ENCODE data around the gene DIP2C.
"Not testable (repeated sequence)": the region's sequence is repeated elsewhere in the genome, so short reads cannot be mapped to it uniquely, and the experiment has no call there.

The DIP2C gene

DNA sequence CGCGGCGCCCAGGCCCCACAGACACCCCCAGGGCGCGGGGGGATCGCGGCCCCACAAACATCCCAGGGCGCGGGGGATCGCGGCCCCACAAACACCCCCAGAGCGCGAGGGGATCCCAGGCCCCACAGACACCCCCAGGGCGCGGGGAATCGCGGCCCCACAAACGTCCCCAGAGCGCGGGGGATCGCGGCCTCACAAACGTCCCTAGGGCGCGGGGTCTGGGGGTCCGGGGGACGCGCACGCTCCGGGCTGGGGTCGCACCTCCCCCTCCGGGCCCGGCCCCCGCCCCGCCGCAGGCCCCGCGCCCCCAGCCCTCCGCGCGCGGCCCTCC, 382 bp downstream of the DIP2C start:
- no peak for ATAC-seq (replicated peaks)
- H3K4me3 Mint-ChIP-seq, result no peak overlapping the region

DNA sequence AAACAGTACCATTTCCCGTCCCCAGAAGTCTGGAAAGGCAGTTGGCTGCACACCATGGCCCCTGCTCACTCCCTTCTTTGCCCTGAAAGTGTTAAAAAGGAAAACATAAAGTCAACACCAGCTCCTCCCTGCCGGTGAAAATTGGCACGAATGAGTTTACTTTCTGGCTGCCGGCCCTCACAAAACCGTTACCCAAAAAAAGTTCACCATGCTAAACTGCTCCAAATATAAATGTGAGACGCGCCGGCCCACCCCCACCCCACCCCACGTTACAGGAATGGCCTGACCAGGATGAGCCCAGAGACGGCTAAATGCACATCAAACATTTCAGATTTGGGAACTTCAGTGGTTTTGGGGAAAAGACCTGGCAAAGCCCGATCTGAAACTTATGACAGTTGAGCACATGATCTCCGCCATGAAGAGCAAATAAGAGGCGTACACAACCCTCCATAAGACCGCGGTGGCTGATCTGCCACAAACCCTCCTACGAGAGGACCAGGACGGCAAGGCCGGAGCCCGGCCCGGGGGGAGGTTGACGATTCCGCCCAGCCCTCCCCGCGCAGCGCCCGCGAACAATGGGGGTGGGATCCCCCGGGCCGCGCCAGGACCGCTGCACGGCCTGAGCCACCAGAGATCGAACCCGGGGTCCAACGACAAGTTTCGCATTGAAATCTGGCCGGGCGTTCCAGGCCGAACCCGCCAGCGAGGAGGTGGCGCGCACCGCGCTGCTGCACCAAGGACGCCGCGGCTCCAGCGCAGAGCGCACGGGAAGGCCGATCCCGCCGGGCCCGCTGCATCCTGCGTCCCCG, 952 bp downstream of the DIP2C start:
- H3K4me3 Mint-ChIP-seq, result no peak overlapping the region

More for the DNA sequence above, 382 bp downstream of the DIP2C start:
- Mint-ChIP-seq H3K27ac (no peak overlapping the region), H3K4me1 (peaks cover 3 to 9% of the 10 kb centered on the region in 2 donors), H3K36me3 (peaks cover 0 to 3% of the 10 kb centered on the region in 2 donors), H3K27me3 (peaks cover 51 to 57% of the 10 kb centered on the region in 2 donors), H3K9me3 (peaks cover 0 to 8% of the 10 kb centered on the region in 2 donors)
- DNase-seq, result no peak

DNA sequence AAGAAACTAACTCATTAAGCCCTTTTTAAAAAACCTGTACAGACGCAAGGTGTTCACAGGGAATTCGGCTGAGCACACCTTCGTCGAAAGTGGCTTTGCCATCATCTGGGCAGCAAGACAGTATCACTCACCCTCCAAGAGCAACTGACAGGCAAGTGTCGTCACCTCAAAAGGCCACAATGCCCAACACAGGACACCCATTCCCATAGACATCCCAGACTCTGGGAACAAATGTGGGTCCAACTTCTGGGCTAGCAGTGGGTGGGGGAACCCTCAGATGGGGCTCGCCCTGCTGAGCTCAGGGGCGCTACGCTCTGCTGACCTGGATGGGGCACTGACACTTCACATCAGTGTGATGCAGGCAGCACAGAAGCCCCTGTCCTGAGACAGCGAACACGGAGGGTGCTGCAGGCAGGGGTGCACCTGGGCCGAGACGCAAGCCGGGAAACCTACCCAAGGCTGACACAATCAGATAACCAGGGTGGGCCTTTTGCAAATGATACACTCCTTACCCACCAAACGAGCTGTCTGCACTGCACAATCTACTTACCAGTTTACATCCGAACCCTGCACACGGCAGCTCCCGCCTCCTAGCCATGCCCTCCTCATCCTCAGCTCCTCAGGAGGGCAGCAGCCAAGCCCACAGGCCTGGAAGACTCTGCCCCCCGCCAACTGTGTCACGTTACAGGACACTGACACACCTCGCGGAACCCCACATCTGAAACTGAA, 1.7 kb downstream of the DIP2C start:
- H3K27me3 Mint-ChIP-seq, result peaks cover 47 to 62% of the 10 kb centered on the region in 2 donors
- H3K9me3 Mint-ChIP-seq, result peaks cover 0 to 8% of the 10 kb centered on the region in 2 donors
- ATAC-seq (replicated peaks) (no peak), DNase-seq (no peak)
- H3K27ac Mint-ChIP-seq, result no peak overlapping the region
- H3K4me1 Mint-ChIP-seq, result peaks cover 3 to 9% of the 10 kb centered on the region in 2 donors
- H3K36me3 Mint-ChIP-seq, result peaks cover 0 to 3% of the 10 kb centered on the region in 2 donors
- H3K4me3 Mint-ChIP-seq, result no peak overlapping the region

More for the DNA sequence above, 952 bp downstream of the DIP2C start:
- ATAC-seq (replicated peaks), result no peak
- peaks cover 0 to 8% of the 10 kb centered on the region in 2 donors for H3K9me3 Mint-ChIP-seq
- peaks cover 3 to 9% of the 10 kb centered on the region in 2 donors for H3K4me1 Mint-ChIP-seq
- DNase-seq, result no peak
- H3K36me3 Mint-ChIP-seq, result peaks cover 0 to 3% of the 10 kb centered on the region in 2 donors
- H3K27ac Mint-ChIP-seq, result no peak overlapping the region
- H3K27me3 Mint-ChIP-seq, result peaks cover 51 to 57% of the 10 kb centered on the region in 2 donors

DNA sequence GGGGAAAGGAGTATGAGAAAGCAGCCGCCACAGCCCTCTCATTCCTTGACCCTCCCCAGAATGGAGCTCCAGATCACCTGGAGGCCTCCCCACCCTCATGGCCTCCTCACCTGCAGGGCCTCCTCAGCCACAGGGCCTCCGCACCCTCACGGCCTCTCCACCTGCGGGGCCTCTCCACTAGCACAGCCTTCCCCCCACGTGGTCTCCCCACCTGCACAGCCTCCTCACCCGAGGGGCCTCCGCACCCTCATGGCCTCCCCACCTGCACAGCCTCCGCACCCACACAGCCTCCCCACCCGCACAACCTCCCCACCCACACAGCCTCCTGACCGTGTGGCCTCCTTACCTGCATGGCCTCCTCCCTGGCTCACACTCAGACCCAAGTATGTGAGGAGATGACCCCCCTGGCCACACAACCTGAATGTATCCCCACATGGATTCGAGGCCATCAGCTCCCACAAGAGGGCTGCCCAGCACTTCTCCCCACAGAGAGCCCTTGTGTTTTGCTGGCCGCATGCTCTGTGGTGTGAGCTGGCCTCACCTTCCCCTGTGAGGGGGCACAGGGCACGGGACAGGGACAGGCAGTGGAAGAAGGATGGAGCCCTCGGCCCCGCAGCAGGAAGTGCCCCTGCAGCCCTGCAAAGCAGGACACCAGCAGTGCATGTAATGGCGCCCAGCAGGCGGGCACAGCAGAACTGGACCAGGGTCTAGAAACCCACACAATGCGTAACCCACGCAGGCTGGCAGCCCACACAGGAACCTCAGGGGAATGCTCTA, 3.1 kb downstream of the DIP2C start:
- Mint-ChIP-seq H3K9me3 (peaks cover 0 to 8% of the 10 kb centered on the region in 2 donors), H3K27ac (no peak overlapping the region), H3K4me3 (no peak overlapping the region), H3K4me1 (peaks cover 3 to 9% of the 10 kb centered on the region in 2 donors), H3K36me3 (peaks cover 0 to 3% of the 10 kb centered on the region in 2 donors), H3K27me3 (peaks cover 38 to 49% of the 10 kb centered on the region in 2 donors)
- DNase-seq (no peak), ATAC-seq (replicated peaks) (no peak)

DNA sequence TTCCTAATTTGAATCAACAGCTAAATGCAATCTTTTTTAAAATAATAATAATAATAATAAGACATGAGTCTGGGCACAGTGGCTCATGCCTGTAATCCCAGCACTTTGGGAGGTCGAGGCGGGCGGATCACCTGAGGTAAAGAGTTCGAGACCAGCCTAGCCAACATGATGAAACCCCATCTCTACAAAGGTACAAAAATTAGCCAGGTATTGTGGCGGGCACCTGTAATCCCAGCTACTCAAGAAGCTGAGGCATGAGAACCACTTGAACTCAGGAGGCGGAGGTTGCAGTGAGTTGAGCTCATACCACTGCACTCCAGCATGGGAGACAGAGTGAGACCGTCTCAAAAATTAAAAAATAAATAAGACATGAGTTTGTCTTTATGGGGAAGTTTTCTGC, 3.9 kb downstream of the DIP2C start:
- DNase-seq, result no peak

DNA sequence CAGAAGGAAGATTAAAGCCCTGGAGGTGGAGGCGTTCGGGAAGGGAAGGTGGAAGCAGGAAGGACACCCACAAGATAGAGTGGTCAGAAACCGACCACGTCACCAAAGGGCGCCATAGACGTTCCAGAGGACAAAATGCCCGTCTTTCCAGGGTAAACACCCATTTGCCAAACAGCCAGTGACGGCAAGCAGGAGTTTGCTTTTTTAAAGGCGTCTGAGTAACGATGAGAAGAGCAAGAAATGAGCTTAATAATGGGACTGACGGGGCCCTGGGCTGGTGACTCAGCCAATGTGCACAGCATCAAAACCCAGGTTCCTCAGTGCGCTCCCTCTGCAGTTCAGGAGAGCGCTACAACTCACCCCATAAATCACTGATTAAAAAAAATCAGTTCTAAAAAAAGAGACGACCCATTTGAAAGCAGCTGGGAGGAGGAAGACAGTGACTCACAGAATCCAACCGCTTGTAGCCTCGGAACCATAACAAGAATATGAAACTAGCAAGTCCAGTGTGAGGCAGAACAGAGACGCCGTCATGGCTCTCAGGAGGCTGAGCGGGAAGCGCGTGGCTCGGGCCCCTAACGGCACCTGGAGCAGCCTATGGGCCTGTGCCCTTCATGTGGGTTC, 5.9 kb downstream of the DIP2C start:
- H3K4me1 Mint-ChIP-seq, result no peaks in the 10 kb centered on the region
- H3K4me3 Mint-ChIP-seq, result no peak overlapping the region
- peaks cover 0 to 7% of the 10 kb centered on the region in 2 donors for H3K9me3 Mint-ChIP-seq
- no peak overlapping the region for H3K27ac Mint-ChIP-seq
- no peak for DNase-seq
- peaks cover 0 to 3% of the 10 kb centered on the region in 2 donors for H3K36me3 Mint-ChIP-seq
- H3K27me3 Mint-ChIP-seq, result peaks cover 27 to 32% of the 10 kb centered on the region in 2 donors
- ATAC-seq (replicated peaks), result no peak

More for the DNA sequence above, 3.9 kb downstream of the DIP2C start:
- Mint-ChIP-seq H3K27ac (no peak overlapping the region), H3K27me3 (peaks cover 31 to 42% of the 10 kb centered on the region in 2 donors), H3K36me3 (peaks cover 0 to 3% of the 10 kb centered on the region in 2 donors), H3K4me3 (no peak overlapping the region), H3K9me3 (peaks cover 0 to 7% of the 10 kb centered on the region in 2 donors), H3K4me1 (peaks cover 3 to 7% of the 10 kb centered on the region in 2 donors)
- ATAC-seq (replicated peaks), result no peak

DNA sequence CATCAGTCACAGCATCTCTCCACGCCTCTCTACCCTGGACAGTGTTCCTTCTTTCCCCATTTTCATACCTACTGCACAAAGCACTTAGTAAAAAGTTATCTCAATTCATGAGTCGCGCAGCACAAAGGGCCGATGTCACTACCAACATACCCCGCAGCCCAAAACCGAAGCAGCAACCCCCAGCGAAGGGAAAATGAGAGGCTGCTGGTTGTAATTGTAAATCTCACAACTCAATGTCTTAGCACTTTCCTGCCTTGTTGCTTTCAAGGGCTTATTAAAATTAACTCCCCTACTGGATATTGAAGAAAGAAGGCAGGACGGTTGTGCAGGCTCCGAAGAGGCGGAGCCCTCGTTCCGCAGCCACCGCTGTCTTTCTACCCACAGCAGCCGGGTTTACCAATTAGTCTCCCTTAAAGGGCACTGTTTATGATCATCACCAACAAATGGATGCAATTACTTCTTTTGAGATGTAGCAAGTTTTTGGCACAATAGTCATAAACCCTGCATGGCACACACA, 6.5 kb downstream of the DIP2C start:
- H3K9me3 Mint-ChIP-seq, result peaks cover 0 to 7% of the 10 kb centered on the region in 2 donors
- H3K27ac Mint-ChIP-seq, result no peak overlapping the region
- DNase-seq, result no peak
- peaks cover 21 to 26% of the 10 kb centered on the region in 2 donors for H3K27me3 Mint-ChIP-seq
- H3K4me1 Mint-ChIP-seq, result peaks cover 0 to under 1% of the 10 kb centered on the region in 2 donors
- peaks cover 0 to 3% of the 10 kb centered on the region in 2 donors for H3K36me3 Mint-ChIP-seq
- H3K4me3 Mint-ChIP-seq, result no peak overlapping the region
- ATAC-seq (replicated peaks), result no peak

DNA sequence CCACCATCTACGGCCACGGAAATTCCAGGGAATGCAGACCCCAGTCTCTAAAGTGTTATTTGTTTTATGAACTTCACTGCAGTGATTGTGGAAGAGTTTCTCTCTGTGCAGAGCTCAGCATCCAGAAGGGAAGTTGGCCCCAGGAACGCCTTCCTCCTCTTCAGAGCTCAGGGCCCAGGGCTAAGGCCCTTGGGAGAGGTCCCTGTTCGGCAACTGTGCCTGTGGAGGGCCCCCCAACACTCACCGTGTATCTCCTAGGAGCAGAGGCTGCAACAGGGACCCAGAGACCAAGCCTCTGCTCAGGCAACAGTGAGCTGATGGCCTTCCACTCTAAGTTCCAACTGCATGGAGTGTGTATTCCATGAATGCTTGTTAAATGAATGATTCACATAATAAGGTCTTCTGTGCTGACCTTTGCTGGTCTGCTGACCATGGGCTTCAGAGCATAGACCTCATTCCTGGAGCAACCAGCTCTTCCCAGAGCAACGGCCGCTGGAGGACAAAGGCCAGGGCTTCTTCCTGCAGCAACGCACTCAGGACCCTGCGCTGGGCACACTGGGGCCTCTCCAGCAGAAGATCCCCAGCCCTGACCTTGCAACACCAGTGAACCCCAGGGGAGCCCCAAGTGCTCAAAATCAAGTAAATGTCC, 7.7 kb downstream of the DIP2C start:
- DNase-seq, result no peak
- H3K4me1 Mint-ChIP-seq, result peaks cover 0 to 2% of the 10 kb centered on the region in 2 donors
- no peak for ATAC-seq (replicated peaks)
- peaks cover 0 to 7% of the 10 kb centered on the region in 2 donors for H3K9me3 Mint-ChIP-seq
- H3K4me3 Mint-ChIP-seq, result no peak overlapping the region
- peaks cover 0 to 3% of the 10 kb centered on the region in 2 donors for H3K36me3 Mint-ChIP-seq
- H3K27me3 Mint-ChIP-seq, result peaks cover 11 to 16% of the 10 kb centered on the region in 2 donors
- no peak overlapping the region for H3K27ac Mint-ChIP-seq

DNA sequence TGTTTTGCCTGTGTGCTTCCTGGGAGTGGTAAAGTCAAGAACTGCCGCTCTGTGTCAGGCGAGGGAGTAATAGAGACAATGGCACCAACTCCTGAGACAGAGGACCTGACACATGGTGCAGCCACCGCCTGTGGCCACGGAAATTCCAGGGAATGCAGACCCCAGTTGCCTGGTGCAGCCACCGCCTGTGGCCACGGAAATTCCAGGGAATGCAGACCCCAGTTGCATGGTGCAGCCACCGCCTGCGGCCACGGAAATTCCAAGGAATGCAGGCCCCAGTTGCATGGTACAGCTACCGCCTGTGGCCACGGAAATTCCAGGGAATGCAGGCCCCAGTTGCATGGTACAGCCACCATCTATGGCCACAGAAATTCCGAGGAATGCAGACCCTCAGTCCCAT, 8.7 kb downstream of the DIP2C start:
- H3K4me1 Mint-ChIP-seq, result peaks cover 0 to 4% of the 10 kb centered on the region in 2 donors
- H3K27ac Mint-ChIP-seq, result no peak overlapping the region
- DNase-seq (no peak), ATAC-seq (replicated peaks) (no peak)
- H3K36me3 Mint-ChIP-seq, result no peaks in the 10 kb centered on the region
- H3K27me3 Mint-ChIP-seq, result peaks cover 5 to 8% of the 10 kb centered on the region in 2 donors
- no peak overlapping the region for H3K4me3 Mint-ChIP-seq
- peaks cover 0 to 2% of the 10 kb centered on the region in 2 donors for H3K9me3 Mint-ChIP-seq

DNA sequence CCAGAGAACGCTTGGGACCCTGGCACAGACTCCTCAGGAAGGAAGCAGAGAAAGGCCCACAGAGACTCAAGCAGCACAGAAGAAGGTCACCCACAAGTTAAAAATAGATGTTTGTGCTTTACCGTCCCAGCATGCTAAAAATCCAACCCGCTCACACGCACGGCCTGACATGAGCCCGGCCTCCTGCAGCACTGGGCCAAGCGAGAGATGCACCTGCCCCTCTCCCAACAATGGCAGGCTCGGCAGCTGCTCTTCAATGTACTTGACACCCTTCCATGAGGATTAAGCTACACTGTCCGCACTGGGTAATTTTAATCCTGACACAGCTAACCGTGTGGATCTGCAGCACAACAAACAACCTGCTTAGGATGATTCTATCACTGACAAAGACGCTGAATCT, 9.3 kb downstream of the DIP2C start:
- peaks cover 5 to 8% of the 10 kb centered on the region in 2 donors for H3K27me3 Mint-ChIP-seq
- peaks cover 0 to under 1% of the 10 kb centered on the region in 2 donors for H3K9me3 Mint-ChIP-seq
- peaks cover 0 to 4% of the 10 kb centered on the region in 2 donors for H3K4me1 Mint-ChIP-seq
- ATAC-seq (replicated peaks) (no peak), DNase-seq (no peak)
- H3K36me3 Mint-ChIP-seq, result no peaks in the 10 kb centered on the region
- no peak overlapping the region for H3K4me3 Mint-ChIP-seq
- H3K27ac Mint-ChIP-seq, result no peak overlapping the region

DNA sequence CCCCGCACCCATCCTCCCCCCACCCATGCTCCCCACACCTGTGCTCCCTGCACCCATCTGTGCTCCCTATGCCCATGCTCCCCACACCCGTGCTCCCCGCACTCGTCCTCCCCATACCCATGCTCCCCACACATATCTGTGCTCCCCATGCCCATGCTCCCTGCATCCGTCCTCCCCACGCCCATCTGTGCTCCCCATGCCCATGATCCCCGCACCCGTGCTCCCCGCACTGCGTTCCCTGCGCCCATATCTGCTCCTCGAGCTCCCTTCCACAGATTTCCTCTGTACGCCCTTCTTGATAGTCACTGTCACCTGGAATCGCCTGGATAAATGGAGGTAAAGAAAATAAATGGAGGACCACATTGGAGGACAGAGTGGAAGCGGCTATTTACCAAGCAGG, 9.9 kb downstream of the DIP2C start:
- Mint-ChIP-seq H3K36me3 (no peaks in the 10 kb centered on the region), H3K4me3 (no peak overlapping the region), H3K27me3 (peaks cover 5 to 8% of the 10 kb centered on the region in 2 donors), H3K4me1 (peaks cover 0 to 4% of the 10 kb centered on the region in 2 donors), H3K9me3 (no peaks in the 10 kb centered on the region), H3K27ac (no peak overlapping the region)
- DNase-seq, result no peak
- ATAC-seq (replicated peaks), result no peak

DNA sequence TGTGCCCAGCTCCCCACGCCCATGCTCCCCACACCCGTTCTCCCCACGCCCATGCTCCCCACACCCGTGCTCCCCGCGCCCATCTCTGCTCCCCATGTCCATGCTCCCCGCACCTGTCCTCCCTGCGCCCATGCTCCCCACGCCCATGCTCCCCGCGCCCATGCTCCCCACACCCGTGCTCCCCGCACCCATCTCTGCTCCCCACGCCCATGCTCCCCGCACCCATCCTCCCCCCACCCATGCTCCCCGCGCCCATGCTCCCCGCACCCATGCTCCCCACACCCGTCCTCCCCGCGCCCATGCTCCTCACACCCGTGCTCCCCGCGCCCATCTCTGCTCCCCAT, 10.8 kb downstream of the DIP2C start:
- not testable (repeated sequence) for H3K4me1 Mint-ChIP-seq; DNase-seq; H3K36me3 Mint-ChIP-seq; H3K4me3 Mint-ChIP-seq; H3K27me3 Mint-ChIP-seq; ATAC-seq (replicated peaks); H3K9me3 Mint-ChIP-seq; H3K27ac Mint-ChIP-seq
